ENCODE measurements around the gene HCN1. TPM values are rescaled to one million over a fixed set of nuclear protein-coding genes. Genes with fewer than 3 reads are reported as not detected.

The HCN1 gene
- total and polyA plus RNA-seq, 9 donors, result 1.1 to 5.5 (median 2.9) TPM

GRCh38 chr5:45271626-45272025 lies 424.6 kb downstream of the HCN1 start:
- no peaks in the 10 kb centered on the region for H3K4me1 ChIP-seq (ENCODE audit: control insufficient read depth, insufficient read depth, low read length)
- H3K27me3 ChIP-seq (ENCODE audit: control insufficient read depth, insufficient read depth, low read length), result no peaks in the 10 kb centered on the region
- no peak overlapping the region for H3K27ac ChIP-seq (ENCODE audit: low read length)
- H3K4me3 ChIP-seq (ENCODE audit: low read length), result no peak overlapping the region
- no CpG with 5 or more reads among the region's 1 CpG for WGBS (ENCODE audit: insufficient coverage)
- H3K9me3 ChIP-seq (replicated peaks; ENCODE audit: control insufficient read depth, low read depth, low read length), result no peaks in the 10 kb centered on the region
- DNase-seq, result no peak
- no peaks in the 10 kb centered on the region for H3K36me3 ChIP-seq (ENCODE audit: control insufficient read depth, insufficient read depth, low read length)

- H3K36me3 ChIP-seq (ENCODE audit: control insufficient read depth, insufficient read depth, low read length), result no peaks in the 10 kb centered on the region
- H3K4me1 ChIP-seq (ENCODE audit: control insufficient read depth, insufficient read depth, low read length), result no peaks in the 10 kb centered on the region
- H3K4me3 ChIP-seq (ENCODE audit: low read length), result no peak overlapping the region
- H3K9me3 ChIP-seq (replicated peaks; ENCODE audit: control insufficient read depth, low read depth, low read length), result peaks cover 4% of the 10 kb centered on the region
- WGBS (ENCODE audit: insufficient coverage), result no CpG with 5 or more reads among the region's 1 CpG
- H3K27me3 ChIP-seq (ENCODE audit: control insufficient read depth, insufficient read depth, low read length), result no peaks in the 10 kb centered on the region
- no peak for DNase-seq
- no peak overlapping the region for H3K27ac ChIP-seq (ENCODE audit: low read length)
Observed at GRCh38 chr5:45264447-45264846, 431.7 kb downstream of the HCN1 start.

GRCh38 chr5:45262061-45262590 lies 434.1 kb downstream of the HCN1 start:
- Histone ChIP-seq H3K36me3 (ENCODE audit: control insufficient read depth, insufficient read depth, low read length) (no peaks in the 10 kb centered on the region), H3K9me3 (replicated peaks; ENCODE audit: control insufficient read depth, low read depth, low read length) (peaks cover 4% of the 10 kb centered on the region), H3K4me3 (ENCODE audit: low read length) (no peak overlapping the region), H3K27ac (ENCODE audit: low read length) (no peak overlapping the region), H3K27me3 (ENCODE audit: control insufficient read depth, insufficient read depth, low read length) (no peaks in the 10 kb centered on the region), H3K4me1 (ENCODE audit: control insufficient read depth, insufficient read depth, low read length) (no peaks in the 10 kb centered on the region)
- no peak for DNase-seq
- WGBS (ENCODE audit: insufficient coverage), result 85% methylated on average over 29 of the region's 29 CpGs

- Histone ChIP-seq H3K27me3 (ENCODE audit: control insufficient read depth, insufficient read depth, low read length) (no peaks in the 10 kb centered on the region), H3K27ac (ENCODE audit: low read length) (no peak overlapping the region), H3K4me3 (ENCODE audit: low read length) (no peak overlapping the region), H3K4me1 (ENCODE audit: control insufficient read depth, insufficient read depth, low read length) (no peaks in the 10 kb centered on the region), H3K36me3 (ENCODE audit: control insufficient read depth, insufficient read depth, low read length) (no peaks in the 10 kb centered on the region), H3K9me3 (replicated peaks; ENCODE audit: control insufficient read depth, low read depth, low read length) (peaks cover 4% of the 10 kb centered on the region)
- no CpG with 5 or more reads among the region's 4 CpGs for whole genome bisulfite sequencing (ENCODE audit: insufficient coverage)
- no peak for DNase-seq
Observed at GRCh38 chr5:45261125-45261524, 435.1 kb downstream of the HCN1 start.

GRCh38 chr5:45260292-45260691 lies 435.9 kb downstream of the HCN1 start:
- no peaks in the 10 kb centered on the region for H3K4me1 ChIP-seq (ENCODE audit: control insufficient read depth, insufficient read depth, low read length)
- no peaks in the 10 kb centered on the region for H3K27me3 ChIP-seq (ENCODE audit: control insufficient read depth, insufficient read depth, low read length)
- no peak for DNase-seq
- WGBS (ENCODE audit: insufficient coverage), result no CpG with 5 or more reads among the region's 3 CpGs
- H3K36me3 ChIP-seq (ENCODE audit: control insufficient read depth, insufficient read depth, low read length), result no peaks in the 10 kb centered on the region
- H3K27ac ChIP-seq (ENCODE audit: low read length), result no peak overlapping the region
- no peak overlapping the region for H3K4me3 ChIP-seq (ENCODE audit: low read length)
- peaks cover 4% of the 10 kb centered on the region for H3K9me3 ChIP-seq (replicated peaks; ENCODE audit: control insufficient read depth, low read depth, low read length)

- H3K27me3 ChIP-seq (ENCODE audit: control insufficient read depth, insufficient read depth, low read length), result no peaks in the 10 kb centered on the region
- H3K4me1 ChIP-seq (ENCODE audit: control insufficient read depth, insufficient read depth, low read length), result no peaks in the 10 kb centered on the region
- peaks cover 3% of the 10 kb centered on the region for H3K9me3 ChIP-seq (replicated peaks; ENCODE audit: control insufficient read depth, low read depth, low read length)
- DNase-seq, result no peak
- H3K4me3 ChIP-seq (ENCODE audit: low read length), result no peak overlapping the region
- no CpG with 5 or more reads among the region's 1 CpG for WGBS (ENCODE audit: insufficient coverage)
- no peak overlapping the region for H3K27ac ChIP-seq (ENCODE audit: low read length)
- no peaks in the 10 kb centered on the region for H3K36me3 ChIP-seq (ENCODE audit: control insufficient read depth, insufficient read depth, low read length)
Observed at GRCh38 chr5:45252978-45253377, 443.2 kb downstream of the HCN1 start.

GRCh38 chr5:45252541-45252940 lies 443.6 kb downstream of the HCN1 start:
- H3K4me3 ChIP-seq (ENCODE audit: low read length), result no peak overlapping the region
- no peak overlapping the region for H3K27ac ChIP-seq (ENCODE audit: low read length)
- WGBS (ENCODE audit: insufficient coverage), result 50% methylated on average over 1 of the region's 3 CpGs

GRCh38 chr5:45225571-45226031 lies 470.6 kb downstream of the HCN1 start:
- H3K9me3 ChIP-seq (replicated peaks; ENCODE audit: control insufficient read depth, low read depth, low read length), result no peaks in the 10 kb centered on the region
- H3K27ac ChIP-seq (ENCODE audit: low read length), result no peak overlapping the region
- WGBS (ENCODE audit: insufficient coverage), result 96% methylated on average over 25 of the region's 25 CpGs
- no peaks in the 10 kb centered on the region for H3K4me1 ChIP-seq (ENCODE audit: control insufficient read depth, insufficient read depth, low read length)
- no peak for DNase-seq
- no peaks in the 10 kb centered on the region for H3K27me3 ChIP-seq (ENCODE audit: control insufficient read depth, insufficient read depth, low read length)
- H3K4me3 ChIP-seq (ENCODE audit: low read length), result no peak overlapping the region
- H3K36me3 ChIP-seq (ENCODE audit: control insufficient read depth, insufficient read depth, low read length), result no peaks in the 10 kb centered on the region

More at GRCh38 chr5:45252541-45252940, 443.6 kb downstream of the HCN1 start:
- Histone ChIP-seq H3K27me3 (ENCODE audit: control insufficient read depth, insufficient read depth, low read length) (no peaks in the 10 kb centered on the region), H3K9me3 (replicated peaks; ENCODE audit: control insufficient read depth, low read depth, low read length) (peaks cover 7% of the 10 kb centered on the region), H3K36me3 (ENCODE audit: control insufficient read depth, insufficient read depth, low read length) (no peaks in the 10 kb centered on the region), H3K4me1 (ENCODE audit: control insufficient read depth, insufficient read depth, low read length) (no peaks in the 10 kb centered on the region)
- DNase-seq, result no peak

- 95% methylated on average over 4 of the region's 4 CpGs for WGBS (ENCODE audit: insufficient coverage)
- no peak for DNase-seq
- no peaks in the 10 kb centered on the region for H3K4me1 ChIP-seq (ENCODE audit: control insufficient read depth, insufficient read depth, low read length)
- H3K27me3 ChIP-seq (ENCODE audit: control insufficient read depth, insufficient read depth, low read length), result no peaks in the 10 kb centered on the region
- H3K4me3 ChIP-seq (ENCODE audit: low read length), result no peak overlapping the region
- no peaks in the 10 kb centered on the region for H3K9me3 ChIP-seq (replicated peaks; ENCODE audit: control insufficient read depth, low read depth, low read length)
- H3K36me3 ChIP-seq (ENCODE audit: control insufficient read depth, insufficient read depth, low read length), result no peaks in the 10 kb centered on the region
- H3K27ac ChIP-seq (ENCODE audit: low read length), result no peak overlapping the region
Observed at GRCh38 chr5:45205403-45205961, 490.7 kb downstream of the HCN1 start.
